Fibroblast of villous mesenchyme (primary cell): ENCODE measurements around the gene NECTIN1. TPM values are rescaled to one million over a fixed set of nuclear protein-coding genes. Genes with fewer than 3 reads are reported as not detected.

Experiments used
- DNase-seq: peaks from one replicate; pipeline ENCODE4 v3.0.0-alpha.2; 2010; ENCODE audit warnings: low read depth
- H3K4me3 ChIP-seq: 2 replicates; pipeline ENCODE4 v1.5.1; 2011; ENCODE audit warnings: low read depth, mild to moderate bottlenecking, low read length
- total RNA-seq: library from RNA; depleted of rRNA; stranded (reverse); fragments of >200 nt; gene quantifications from 2 replicates; pipeline ENCODE4 v1.2.3, GENCODE V29; 2012
- TF ChIP-seq, protein P1 (sequence below): IDR thresholded peaks from 2 replicates; pipeline ENCODE4 v1.5.1; 2012; ENCODE audit warnings: low read depth, mild to moderate bottlenecking, low read length; ENCODE audit not compliant: insufficient read depth

Gene NECTIN1
- total RNA-seq, 1 donor: 3.9 TPM

DNA sequence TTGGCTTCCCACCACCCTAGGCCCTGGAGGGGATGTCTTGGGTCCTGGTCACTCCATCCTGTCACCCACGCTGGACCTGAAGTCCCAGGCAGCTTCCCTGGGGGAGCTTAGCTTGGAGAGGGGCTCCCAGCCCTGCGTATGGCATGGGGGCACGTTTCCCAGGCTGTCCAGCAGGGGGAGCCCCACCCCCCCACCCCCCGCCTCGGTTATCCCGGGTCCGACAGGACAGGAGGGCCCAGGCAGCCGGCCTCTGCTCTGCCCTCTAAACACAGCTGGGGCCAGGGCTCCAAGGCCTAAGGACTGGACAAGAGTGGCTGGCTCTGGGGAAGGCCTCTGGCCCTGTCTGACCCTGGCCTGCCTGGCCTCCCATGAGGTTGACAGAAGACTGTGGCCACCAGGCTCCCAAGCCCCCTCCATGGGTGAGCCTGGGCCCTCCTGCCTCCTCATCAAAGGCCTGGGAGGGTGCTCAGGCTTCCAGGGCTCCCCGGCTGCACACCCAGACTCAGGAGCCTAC lies 104.8 kb downstream of the NECTIN1 start:
- DNase-seq: no peak
- TF ChIP-seq, protein P1, sequence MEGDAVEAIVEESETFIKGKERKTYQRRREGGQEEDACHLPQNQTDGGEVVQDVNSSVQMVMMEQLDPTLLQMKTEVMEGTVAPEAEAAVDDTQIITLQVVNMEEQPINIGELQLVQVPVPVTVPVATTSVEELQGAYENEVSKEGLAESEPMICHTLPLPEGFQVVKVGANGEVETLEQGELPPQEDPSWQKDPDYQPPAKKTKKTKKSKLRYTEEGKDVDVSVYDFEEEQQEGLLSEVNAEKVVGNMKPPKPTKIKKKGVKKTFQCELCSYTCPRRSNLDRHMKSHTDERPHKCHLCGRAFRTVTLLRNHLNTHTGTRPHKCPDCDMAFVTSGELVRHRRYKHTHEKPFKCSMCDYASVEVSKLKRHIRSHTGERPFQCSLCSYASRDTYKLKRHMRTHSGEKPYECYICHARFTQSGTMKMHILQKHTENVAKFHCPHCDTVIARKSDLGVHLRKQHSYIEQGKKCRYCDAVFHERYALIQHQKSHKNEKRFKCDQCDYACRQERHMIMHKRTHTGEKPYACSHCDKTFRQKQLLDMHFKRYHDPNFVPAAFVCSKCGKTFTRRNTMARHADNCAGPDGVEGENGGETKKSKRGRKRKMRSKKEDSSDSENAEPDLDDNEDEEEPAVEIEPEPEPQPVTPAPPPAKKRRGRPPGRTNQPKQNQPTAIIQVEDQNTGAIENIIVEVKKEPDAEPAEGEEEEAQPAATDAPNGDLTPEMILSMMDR: peak; percentile 38
- no peak overlapping the region for H3K4me3 ChIP-seq

DNA sequence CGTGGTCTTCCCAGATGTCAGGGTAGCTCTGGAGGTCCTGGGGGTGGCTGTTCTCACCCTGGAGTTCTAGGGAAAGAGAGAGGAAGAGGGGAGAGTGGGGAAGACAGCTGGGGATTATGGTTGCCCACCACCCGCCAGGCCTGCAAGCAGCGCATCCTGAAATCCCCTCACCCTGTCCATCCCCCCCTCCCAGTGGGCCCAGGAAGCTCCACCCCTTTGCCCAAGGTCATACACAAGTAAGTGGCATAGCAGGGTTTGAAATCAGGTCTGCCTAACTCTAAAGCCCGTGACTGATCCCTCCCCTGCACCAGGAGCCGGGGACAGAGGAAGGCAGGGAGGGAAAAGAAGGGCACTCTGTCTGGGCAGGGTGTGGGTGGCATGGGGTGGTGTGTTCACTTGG lies 105.3 kb downstream of the NECTIN1 start:
- no peak for DNase-seq
- no peak overlapping the region for H3K4me3 ChIP-seq
- TF ChIP-seq, protein P1: no peak

DNA sequence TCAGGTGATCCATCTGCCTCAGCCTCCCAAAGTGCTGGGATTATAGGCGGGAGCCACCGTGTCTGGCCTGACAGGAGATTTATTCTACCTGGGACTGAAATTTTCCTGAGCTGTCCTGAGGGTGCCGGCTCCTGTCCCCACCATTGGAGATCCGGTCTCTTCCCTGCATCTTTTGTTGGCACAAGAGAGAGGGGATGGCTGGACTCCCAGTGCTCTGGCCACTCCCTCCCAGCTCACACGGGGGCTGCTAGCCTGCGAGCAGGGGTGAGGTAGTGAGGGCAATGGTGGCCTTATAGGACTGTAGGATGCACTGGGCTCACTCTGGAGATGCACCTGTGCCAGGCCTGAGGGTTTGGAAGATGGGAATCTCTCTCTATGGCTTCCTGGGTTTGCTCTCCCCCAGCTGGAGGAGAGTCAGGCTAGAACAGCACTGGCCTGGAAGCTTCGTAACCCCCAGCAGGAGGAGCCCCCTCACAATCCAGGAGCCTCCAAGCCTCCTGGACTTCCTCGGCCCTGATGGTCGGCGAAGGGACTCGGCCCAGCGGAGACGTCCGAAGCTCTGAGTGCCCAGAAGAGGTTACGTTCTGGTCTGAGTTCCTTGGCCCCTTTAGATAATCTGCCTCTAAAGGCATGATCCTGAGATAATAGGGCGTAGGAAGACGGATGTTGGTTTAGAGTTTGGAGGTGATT lies 106.4 kb downstream of the NECTIN1 start:
- TF ChIP-seq, protein P1: no peak

DNA sequence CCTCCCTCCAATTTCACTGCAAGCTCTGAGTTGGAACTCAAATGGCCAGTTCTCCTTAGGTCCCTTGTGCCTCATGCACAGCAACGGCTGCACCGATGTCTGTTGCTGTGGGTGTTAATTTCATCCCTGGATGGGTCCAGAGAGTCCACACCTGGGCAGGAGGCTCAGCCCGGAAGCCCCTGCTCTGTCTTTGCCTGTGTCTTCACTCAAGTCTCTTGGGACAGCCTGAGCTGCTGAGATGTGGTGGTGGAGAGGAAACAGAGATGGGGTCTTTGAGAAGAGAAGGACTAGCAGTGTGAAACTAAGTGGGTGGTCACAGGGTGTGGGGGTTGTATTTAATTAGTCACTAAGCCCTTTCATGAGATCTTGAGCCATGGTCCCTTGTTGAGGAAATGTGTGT lies 109.3 kb downstream of the NECTIN1 start:
- no peak for DNase-seq
- no peak overlapping the region for H3K4me3 ChIP-seq
- TF ChIP-seq, protein P1: no peak

More for the DNA sequence above, 106.4 kb downstream of the NECTIN1 start:
- no peak for DNase-seq
- no peak overlapping the region for H3K4me3 ChIP-seq

DNA sequence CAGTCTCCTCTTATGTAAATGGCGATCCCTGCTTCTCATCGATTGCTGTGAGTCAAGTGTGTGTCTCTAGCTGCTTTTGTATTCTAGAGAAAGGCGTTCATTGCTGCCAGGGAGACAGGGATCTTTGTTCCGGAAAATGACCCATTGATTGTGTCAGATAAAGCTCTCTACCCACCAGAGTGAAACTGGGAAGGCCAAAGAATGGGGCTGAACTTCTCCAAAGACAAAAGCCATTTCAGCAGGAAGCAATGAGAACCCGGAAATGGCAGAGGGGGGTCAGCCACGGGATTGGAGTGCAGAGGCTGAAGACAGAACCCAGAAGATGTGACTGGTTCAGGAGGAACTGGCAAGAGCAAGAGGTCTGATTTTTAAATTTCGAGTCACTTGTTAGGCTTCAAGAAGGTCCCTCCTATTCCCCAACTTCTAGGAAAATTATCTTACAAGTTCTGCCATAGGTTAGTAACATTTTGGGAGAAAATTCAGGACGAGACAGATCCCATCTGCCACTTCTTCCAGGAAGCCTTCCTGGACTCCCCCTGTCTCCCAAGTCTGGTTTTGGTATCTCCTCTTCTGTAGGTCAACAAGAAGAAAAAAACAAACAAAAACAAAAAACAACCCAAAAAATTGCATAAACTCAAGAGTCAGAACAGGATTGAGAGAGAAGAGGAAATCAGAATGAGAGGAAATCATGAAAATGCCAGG lies 110.6 kb downstream of the NECTIN1 start:
- no peak for DNase-seq

DNA sequence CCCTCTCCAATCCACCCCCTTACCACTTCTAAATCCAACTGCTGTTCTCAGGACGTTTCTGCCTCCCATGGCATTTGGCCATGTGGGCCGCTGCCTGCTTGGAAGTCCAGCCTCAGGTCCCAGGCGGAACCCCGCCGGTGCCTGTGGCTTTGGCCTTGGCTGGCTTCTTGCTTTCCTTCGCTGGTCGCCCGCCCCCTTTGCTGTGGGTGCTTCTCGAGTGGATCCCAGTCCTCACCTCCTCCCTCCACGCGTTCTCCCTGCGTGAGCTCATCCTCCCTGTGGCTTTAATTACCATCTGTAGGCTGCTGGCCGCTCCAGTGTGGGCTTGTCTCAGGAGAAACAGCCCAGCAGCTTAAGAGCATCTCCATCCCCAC lies 111.7 kb downstream of the NECTIN1 start:
- DNase-seq: peak; percentile 7
- no peak overlapping the region for H3K4me3 ChIP-seq
- TF ChIP-seq, protein P1: no peak

More for the DNA sequence above, 110.6 kb downstream of the NECTIN1 start:
- TF ChIP-seq, protein P1: no peak
- no peak overlapping the region for H3K4me3 ChIP-seq
